Spleen (tissue), 11 donors: ENCODE data around the gene FBXW8. TPM values are rescaled to one million over a fixed set of nuclear protein-coding genes. Genes with fewer than 3 reads are reported as not detected.

Source experiments
- DNase-seq: peaks from one replicate; pipeline ENCODE4 v3.0.0-alpha.2; 2020
- H3K27ac ChIP-seq, 8 donors: fragments of 200-600 bp; sonication (generic) in 7 of 8; 1 replicate in 4 of 8; 2 replicates in 4 of 8; pipeline versions ENCODE4 v1.5.0 to v1.8.0; 2016 to 2021; ENCODE audit warnings: inconsistent platforms in 4 of 8, mild to moderate bottlenecking in 4 of 8, moderate library complexity in 1 of 8
- H3K27me3 ChIP-seq, 7 donors: fragments of 200-600 bp; sonication (generic) in 6 of 7; replicated peaks in 1 of 7; 1 replicate in 4 of 7; 2 replicates in 3 of 7; pipeline versions ENCODE4 v1.5.0 to v1.8.0; 2016 to 2021; ENCODE audit warnings: inconsistent platforms in 3 of 7, mild to moderate bottlenecking in 1 of 7
- H3K36me3 ChIP-seq, 6 donors: fragments of 200-600 bp; sonication (generic) in 5 of 6; 1 replicate in 4 of 6; 2 replicates in 2 of 6; pipeline versions ENCODE4 v1.5.0 to v1.8.0; 2016 to 2021; ENCODE audit warnings: inconsistent platforms in 2 of 6
- H3K4me1 ChIP-seq, 6 donors: fragments of 200-600 bp; sonication (generic) in 5 of 6; 1 replicate in 3 of 6; 2 replicates in 3 of 6; pipeline versions ENCODE4 v1.5.0 to v1.8.0; 2016 to 2021; ENCODE audit warnings: inconsistent platforms in 3 of 6
- H3K4me3 ChIP-seq, 8 donors: fragments of 200-600 bp; sonication (generic) in 7 of 8; 1 replicate in 4 of 8; 2 replicates in 4 of 8; pipeline versions ENCODE4 v1.5.0 to v1.8.0; 2016 to 2021; ENCODE audit warnings: inconsistent platforms in 4 of 8, mild to moderate bottlenecking in 4 of 8, moderate library complexity in 2 of 8
- H3K9me3 ChIP-seq, 8 donors: fragments of 200-600 bp; sonication (generic) in 7 of 8; 1 replicate in 4 of 8; 2 replicates in 4 of 8; pipeline versions ENCODE4 v1.5.0 to v1.8.0; 2016 to 2021; ENCODE audit warnings: inconsistent platforms in 4 of 8
- CTCF ChIP-seq, 11 experiments: fragments of 200-600 bp in 7 of 11; fragments of 450-650 bp in 4 of 11; sonication (generic) in 4 of 11; IDR thresholded peaks in 8 of 11; conservative IDR thresholded peaks in 3 of 11; 1 replicate in 7 of 11; 2 replicates in 4 of 11; pipeline versions ENCODE4 v1.4.0 to v1.8.0; 2016 to 2021; ENCODE audit warnings: antibody characterized with exemption in 11 of 11, inconsistent platforms in 4 of 11, mild to moderate bottlenecking in 1 of 11
- POLR2A ChIP-seq, 3 donors: fragments of 450-650 bp; IDR thresholded peaks; one replicate each; pipeline ENCODE4 v1.5.1; 2017; ENCODE audit warnings: antibody characterized with exemption in 3 of 3, mild to moderate bottlenecking in 1 of 3
- POLR2AphosphoS5 ChIP-seq, 3 donors: sonication (generic); formaldehyde crosslinking; IDR thresholded peaks; one replicate each; pipeline ENCODE4 v1.5.1; 2017; ENCODE audit warnings: antibody characterized with exemption in 3 of 3
- WGBS, 5 donors: extraction: QIAGEN DNeasy Blood & Tissue Kit in 3 of 5; methylation state at CpG; one replicate each; pipeline versions ENCODE4 v1.1.5 to v1.1.7; 2013 to 2018; 5-methylcytosine and 5-hydroxymethylcytosine counted together
- intact Hi-C: fragments of 100-400 bp; cut with DNase I; formaldehyde crosslinking; loops from one replicate; pipeline ENCODE4 v1.15.0; 2023; ENCODE audit warnings: low total_unique reads
- polyA plus RNA-seq, 3 donors: library from polyadenylated mRNA; stranded (reverse); fragments of 200-250 nt; gene quantifications; one replicate each; pipeline ENCODE4 v1.2.1, GENCODE V29; 2013
- total RNA-seq, 7 donors: library from RNA; depleted of rRNA in 3 of 7; stranded (reverse); fragments of >200 nt in 3 of 7; fragmentation: NEBNext Ultra II Directional in 4 of 7; extraction: Animal tissue kit (Norgen Biotek cat#: 25700) in 4 of 7; gene quantifications; one replicate each; pipeline versions ENCODE4 v1.1.0 to v1.2.1, GENCODE V29; 2016 to 2021
- donor health status: healthy with polysubstance abuse.
- donor health status: DM: no; HTN: no; CAD: no; lungs with moderate emphysema.
- donor health status: DM: no; HTN: no; CAD: no.
- donor health status: Bipolar disorder and iron deficiency.
- donor health status: healthy.
- donor health status: DM: no; HTN: no; CAD: no.
- donor health status: DM: yes; HTN: yes; CAD: no.

The FBXW8 gene
- total and polyA plus RNA-seq, 10 donors = 2.2 to 17.3 (median 11.8) TPM

GRCh38 chr12:116916122-116916521 lies 5.4 kb downstream of the FBXW8 start:
- intact Hi-C loops = no loop called here
- Histone ChIP-seq H3K9me3 (no peaks in the 10 kb centered on the region), H3K27me3 (no peaks in the 10 kb centered on the region), H3K27ac (no peak overlapping the region), H3K4me3 (no peak overlapping the region), H3K4me1 (peaks cover 6 to 55% (median 27%) of the 10 kb centered on the region in 6 donors), H3K36me3 (peaks cover 0 to 4% (median 0%) of the 10 kb centered on the region in 6 donors)
- no peak for DNase-seq
- TF ChIP-seq CTCF (IDR thresholded peaks at IDR 0.05 in 8 of 11, conservative IDR thresholded peaks at IDR 0.05 in 3 of 11) (no peak), POLR2AphosphoS5 (IDR thresholded peaks at IDR 0.05) (no peak), POLR2A (IDR thresholded peaks at IDR 0.05) (no peak)

GRCh38 chr12:116916714-116917114 lies 6.0 kb downstream of the FBXW8 start:
- Histone ChIP-seq H3K36me3 (peaks cover 0 to 4% (median 0%) of the 10 kb centered on the region in 6 donors), H3K4me1 (peaks cover 5 to 49% (median 22%) of the 10 kb centered on the region in 6 donors), H3K27ac (no peak overlapping the region), H3K4me3 (no peak overlapping the region), H3K9me3 (no peaks in the 10 kb centered on the region), H3K27me3 (no peaks in the 10 kb centered on the region)
- no peak for DNase-seq
- intact Hi-C loops = no loop called here
- TF ChIP-seq POLR2A (IDR thresholded peaks at IDR 0.05) (no peak), CTCF (IDR thresholded peaks at IDR 0.05 in 8 of 11, conservative IDR thresholded peaks at IDR 0.05 in 3 of 11) (peak in 2 of 11 experiments; percentile 17 to 19), POLR2AphosphoS5 (IDR thresholded peaks at IDR 0.05) (no peak)
- 57 to 69% (median 64%) methylated on average over 5 of the region's 5 CpGs for WGBS, 5 donors

- Histone ChIP-seq H3K27ac (no peak overlapping the region), H3K36me3 (peaks cover 0 to 4% (median 0%) of the 10 kb centered on the region in 6 donors), H3K4me3 (no peak overlapping the region), H3K27me3 (no peaks in the 10 kb centered on the region), H3K9me3 (no peaks in the 10 kb centered on the region), H3K4me1 (peaks cover 6 to 49% (median 14%) of the 10 kb centered on the region in 6 donors)
- no peak for DNase-seq
- TF ChIP-seq CTCF (IDR thresholded peaks at IDR 0.05 in 8 of 11, conservative IDR thresholded peaks at IDR 0.05 in 3 of 11) = no peak
- TF ChIP-seq POLR2A (IDR thresholded peaks at IDR 0.05) = no peak
- no peak for TF ChIP-seq POLR2AphosphoS5 (IDR thresholded peaks at IDR 0.05)
- intact Hi-C loops = no loop called here
- WGBS, 5 donors = 86 to 94% (median 89%) methylated on average over 2 of the region's 2 CpGs
Measured at GRCh38 chr12:116918464-116918863, 7.7 kb downstream of the FBXW8 start.

- no peaks in the 10 kb centered on the region for H3K9me3 ChIP-seq
- TF ChIP-seq POLR2A (IDR thresholded peaks at IDR 0.05) = no peak
- no peak for DNase-seq
- peaks cover 6 to 54% (median 15%) of the 10 kb centered on the region in 6 donors for H3K4me1 ChIP-seq
- intact Hi-C loops = no loop called here
- H3K27ac ChIP-seq = peak overlapping the region in 1 of 8 donors; percentile 29
- no peaks in the 10 kb centered on the region for H3K27me3 ChIP-seq
- H3K36me3 ChIP-seq = peaks cover 0 to 4% (median 0%) of the 10 kb centered on the region in 6 donors
- no peak overlapping the region for H3K4me3 ChIP-seq
- WGBS, 5 donors = 20 to 39% (median 29%) methylated on average over 4 of the region's 4 CpGs
Measured at GRCh38 chr12:116919247-116919661, 8.5 kb downstream of the FBXW8 start.
